IPS-18a (cell line): Measurements from ENCODE around the gene STEAP2.

Experiments used
- H3K27ac ChIP-seq: one replicate; pipeline ENCODE4 v1.5.1; 2013; ENCODE audit warnings: low read length
- H3K27me3 ChIP-seq: one replicate; pipeline ENCODE4 v1.6.1; 2013; ENCODE audit warnings: mild to moderate bottlenecking, low read length; ENCODE audit not compliant: control insufficient read depth, insufficient read depth
- H3K36me3 ChIP-seq: one replicate; pipeline ENCODE4 v1.6.1; 2013; ENCODE audit warnings: low read depth, low read length; ENCODE audit not compliant: control insufficient read depth
- H3K4me1 ChIP-seq: one replicate; pipeline ENCODE4 v1.6.1; 2013; ENCODE audit warnings: low read depth, low read length; ENCODE audit not compliant: control insufficient read depth
- H3K4me3 ChIP-seq: one replicate; pipeline ENCODE4 v1.5.1; 2013; ENCODE audit warnings: low read length
- H3K9ac ChIP-seq: one replicate; pipeline ENCODE4 v1.6.1; 2013; ENCODE audit warnings: mild to moderate bottlenecking, low read length, moderate library complexity
- H3K9me3 ChIP-seq: one replicate; pipeline ENCODE4 v1.6.1; 2013; ENCODE audit warnings: low read depth, low read length; ENCODE audit not compliant: control insufficient read depth

STEAP2 gene

GRCh38 chr7:90256778-90257177 is 45.2 kb downstream of the STEAP2 start:
- H3K9ac ChIP-seq = no peak overlapping the region
- no peaks in the 10 kb centered on the region for H3K36me3 ChIP-seq
- no peaks in the 10 kb centered on the region for H3K4me1 ChIP-seq
- no peak overlapping the region for H3K4me3 ChIP-seq
- H3K27me3 ChIP-seq = no peaks in the 10 kb centered on the region
- no peak overlapping the region for H3K27ac ChIP-seq
- H3K9me3 ChIP-seq = no peaks in the 10 kb centered on the region

DNA sequence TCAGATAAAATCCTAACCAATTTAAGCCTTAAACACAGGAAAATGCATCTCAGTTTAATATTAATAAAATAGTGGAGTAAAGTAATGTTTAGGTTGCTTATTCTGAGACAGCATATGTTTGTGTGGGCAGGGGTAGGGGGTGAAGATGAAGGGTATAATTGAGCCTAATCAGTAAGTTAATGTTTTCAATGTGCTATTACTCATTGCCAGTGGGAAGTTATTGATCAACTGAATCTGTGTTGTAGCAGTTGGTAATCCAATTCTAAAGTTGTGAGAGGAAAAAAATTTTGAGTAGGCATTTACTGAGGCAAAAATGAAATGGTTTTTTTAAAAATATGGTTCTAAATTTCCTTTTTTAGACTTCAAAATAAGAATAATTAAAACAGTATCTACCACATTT is 49.9 kb downstream of the STEAP2 start:
- H3K27ac ChIP-seq = no peak overlapping the region

GRCh38 chr7:90262438-90262837 is 50.9 kb downstream of the STEAP2 start:
- H3K4me3 ChIP-seq = no peak overlapping the region
- no peak overlapping the region for H3K27ac ChIP-seq
- no peaks in the 10 kb centered on the region for H3K4me1 ChIP-seq
- no peaks in the 10 kb centered on the region for H3K27me3 ChIP-seq
- no peaks in the 10 kb centered on the region for H3K9me3 ChIP-seq
- no peak overlapping the region for H3K9ac ChIP-seq
- H3K36me3 ChIP-seq = no peaks in the 10 kb centered on the region

More for the DNA sequence above, 49.9 kb downstream of the STEAP2 start:
- Histone ChIP-seq H3K4me1 (no peaks in the 10 kb centered on the region), H3K4me3 (no peak overlapping the region), H3K9ac (no peak overlapping the region), H3K27me3 (no peaks in the 10 kb centered on the region), H3K9me3 (no peaks in the 10 kb centered on the region), H3K36me3 (no peaks in the 10 kb centered on the region)

GRCh38 chr7:90266808-90267207 is 55.3 kb downstream of the STEAP2 start:
- no peaks in the 10 kb centered on the region for H3K36me3 ChIP-seq
- H3K9me3 ChIP-seq = no peaks in the 10 kb centered on the region
- H3K9ac ChIP-seq = no peak overlapping the region
- no peak overlapping the region for H3K4me3 ChIP-seq
- H3K4me1 ChIP-seq = no peaks in the 10 kb centered on the region
- no peaks in the 10 kb centered on the region for H3K27me3 ChIP-seq
- H3K27ac ChIP-seq = no peak overlapping the region

DNA sequence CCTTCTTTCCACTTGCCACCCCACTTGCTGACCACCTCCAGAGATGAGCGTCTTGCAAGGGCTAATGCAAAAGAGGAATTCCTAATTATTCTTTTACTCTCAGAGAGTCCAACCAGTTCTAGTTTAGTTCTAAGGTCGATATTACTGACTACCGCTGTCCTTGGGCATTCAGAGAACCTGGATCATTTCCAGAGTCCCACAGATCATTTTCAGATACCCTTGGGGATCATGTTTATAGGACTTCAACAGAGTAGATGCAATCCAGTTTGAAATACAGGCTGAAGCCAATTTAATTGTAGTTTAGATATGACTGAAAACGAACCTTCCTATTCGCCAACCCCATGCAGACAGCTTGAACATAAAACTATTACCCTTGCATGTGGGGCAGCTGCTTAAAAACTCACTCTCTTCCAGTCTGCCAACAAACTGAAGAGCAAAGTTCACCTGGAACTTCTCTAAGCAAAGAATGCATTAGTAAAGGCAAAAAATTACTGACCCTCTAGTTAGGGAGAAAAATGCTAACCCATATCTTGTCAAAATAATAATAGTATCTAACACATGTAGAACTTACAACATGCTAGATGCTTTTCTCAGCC is 55.8 kb downstream of the STEAP2 start:
- Histone ChIP-seq H3K4me1 (no peaks in the 10 kb centered on the region), H3K36me3 (no peaks in the 10 kb centered on the region), H3K4me3 (no peak overlapping the region), H3K9me3 (no peaks in the 10 kb centered on the region), H3K9ac (no peak overlapping the region), H3K27me3 (no peaks in the 10 kb centered on the region), H3K27ac (no peak overlapping the region)

DNA sequence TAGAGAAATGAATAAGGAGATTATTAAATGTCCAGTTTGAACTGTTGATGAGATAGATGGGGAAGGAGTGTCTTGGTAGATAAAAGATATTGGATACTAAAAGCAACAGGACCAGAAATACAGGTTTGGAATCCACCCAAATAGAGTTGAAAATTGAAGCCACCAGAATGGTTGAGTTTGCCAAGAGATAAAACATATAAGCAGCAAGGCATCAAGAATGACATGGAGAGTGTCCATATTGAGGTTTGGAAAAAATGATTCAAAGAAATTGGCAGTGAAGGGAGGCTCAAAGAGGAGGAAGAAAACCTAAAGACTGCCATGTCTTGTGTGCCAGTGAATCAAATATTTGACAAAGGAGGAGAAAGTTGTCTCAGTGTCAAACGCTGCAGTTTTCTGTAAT is 57.6 kb downstream of the STEAP2 start:
- Histone ChIP-seq H3K9ac (no peak overlapping the region), H3K4me1 (no peaks in the 10 kb centered on the region), H3K27ac (no peak overlapping the region), H3K27me3 (no peaks in the 10 kb centered on the region), H3K9me3 (no peaks in the 10 kb centered on the region), H3K4me3 (no peak overlapping the region), H3K36me3 (no peaks in the 10 kb centered on the region)

DNA sequence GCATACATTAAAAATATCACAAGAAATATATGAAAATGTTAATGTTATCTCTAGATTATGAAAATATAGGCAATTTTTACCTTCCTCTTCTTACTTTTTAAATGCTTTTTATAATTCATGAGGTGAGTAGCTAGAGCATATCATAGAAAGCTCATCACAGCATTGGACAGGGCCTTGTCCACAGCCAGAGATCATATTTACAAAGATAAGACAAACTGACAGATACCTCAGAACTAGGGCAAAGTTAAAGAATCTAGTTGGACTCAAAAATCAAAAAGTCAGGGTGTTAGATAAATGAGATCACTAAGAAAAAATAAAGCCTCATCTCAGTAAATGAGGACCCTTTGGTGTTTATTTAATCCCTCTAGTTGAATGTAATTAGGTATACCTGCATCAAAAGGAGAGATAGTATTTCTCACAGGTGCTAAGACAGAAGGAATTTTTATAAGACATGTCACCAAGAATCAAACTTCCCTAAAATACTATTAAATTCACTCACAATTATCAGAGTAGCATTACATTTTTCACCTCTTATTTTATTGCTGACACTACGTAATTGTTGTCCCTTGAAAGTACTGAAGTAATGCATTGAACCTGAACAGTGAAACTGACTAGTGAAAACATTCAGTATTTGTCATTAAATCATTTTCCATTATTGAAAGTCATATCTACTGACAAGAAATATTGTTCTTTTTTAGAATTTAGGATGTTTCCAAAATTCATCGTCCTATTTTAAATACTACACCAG is 59.1 kb downstream of the STEAP2 start:
- Histone ChIP-seq H3K27ac (no peak overlapping the region), H3K4me1 (no peaks in the 10 kb centered on the region), H3K9me3 (no peaks in the 10 kb centered on the region), H3K9ac (no peak overlapping the region), H3K4me3 (no peak overlapping the region), H3K36me3 (no peaks in the 10 kb centered on the region), H3K27me3 (no peaks in the 10 kb centered on the region)

- H3K27ac ChIP-seq = no peak overlapping the region
- no peak overlapping the region for H3K9ac ChIP-seq
- no peaks in the 10 kb centered on the region for H3K4me1 ChIP-seq
- no peaks in the 10 kb centered on the region for H3K36me3 ChIP-seq
- no peaks in the 10 kb centered on the region for H3K9me3 ChIP-seq
- H3K4me3 ChIP-seq = no peak overlapping the region
- H3K27me3 ChIP-seq = no peaks in the 10 kb centered on the region
Measured at GRCh38 chr7:90271753-90272152, 60.2 kb downstream of the STEAP2 start.

- Histone ChIP-seq H3K36me3 (no peaks in the 10 kb centered on the region), H3K9me3 (no peaks in the 10 kb centered on the region), H3K27ac (no peak overlapping the region), H3K27me3 (no peaks in the 10 kb centered on the region), H3K9ac (no peak overlapping the region), H3K4me3 (no peak overlapping the region), H3K4me1 (no peaks in the 10 kb centered on the region)
Measured at GRCh38 chr7:90272242-90272641, 60.7 kb downstream of the STEAP2 start.

- Histone ChIP-seq H3K27me3 (no peaks in the 10 kb centered on the region), H3K4me1 (no peaks in the 10 kb centered on the region), H3K9ac (no peak overlapping the region), H3K4me3 (no peak overlapping the region), H3K27ac (no peak overlapping the region), H3K9me3 (no peaks in the 10 kb centered on the region), H3K36me3 (no peaks in the 10 kb centered on the region)
Measured at GRCh38 chr7:90274161-90274560, 62.6 kb downstream of the STEAP2 start.

DNA sequence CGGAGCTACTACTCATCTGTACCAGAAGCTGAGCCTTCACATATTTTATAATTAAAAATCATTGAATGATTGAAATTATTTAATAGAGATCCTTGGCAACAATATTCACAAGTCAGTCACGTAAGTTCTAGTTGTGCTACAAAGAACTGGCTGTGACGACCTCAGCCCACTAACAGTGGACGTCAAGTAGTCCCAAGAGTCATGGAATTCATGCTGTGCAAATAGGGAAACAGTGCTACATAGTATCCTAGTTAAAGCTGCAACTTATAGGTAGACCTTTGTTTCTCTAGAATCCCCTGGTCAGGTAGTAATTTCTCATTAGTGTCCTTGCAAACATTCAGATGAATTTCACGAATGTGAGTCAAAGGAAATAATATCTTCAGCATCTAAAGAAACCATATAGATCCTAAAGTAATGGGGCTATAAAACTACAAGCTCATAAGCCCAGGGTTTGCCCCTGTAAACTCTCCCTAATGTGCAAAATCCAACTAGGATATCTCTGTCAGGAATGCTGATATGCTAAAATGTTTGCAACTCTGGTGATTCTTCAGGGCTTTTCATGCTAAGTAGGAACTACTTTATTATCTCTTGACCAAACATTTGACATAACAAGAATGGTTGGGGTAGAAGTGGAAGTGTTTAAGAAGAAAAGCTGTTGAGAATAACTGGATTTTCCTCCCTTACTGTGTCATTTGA is 64.6 kb downstream of the STEAP2 start:
- no peaks in the 10 kb centered on the region for H3K36me3 ChIP-seq
- H3K9ac ChIP-seq = no peak overlapping the region
- no peaks in the 10 kb centered on the region for H3K4me1 ChIP-seq
- H3K27ac ChIP-seq = no peak overlapping the region
- H3K27me3 ChIP-seq = no peaks in the 10 kb centered on the region
- no peak overlapping the region for H3K4me3 ChIP-seq
- no peaks in the 10 kb centered on the region for H3K9me3 ChIP-seq
